Spinal cord (tissue), 10 donors: ENCODE results near the gene SLC51B. TPM values are rescaled to one million over a fixed set of nuclear protein-coding genes. Genes with fewer than 3 reads are reported as not detected.
"Not testable (repeated sequence)": the region's sequence is repeated elsewhere in the genome, so short reads cannot be mapped to it uniquely, and the experiment has no call there.

Source experiments
- DNase-seq, 6 donors: peaks; one replicate each; pipeline versions ENCODE4 v3.0.0 to v3.0.0-alpha.2; 2013 to 2015; ENCODE audit warnings: low spot score in 6 of 6, low read depth in 4 of 6
- H3K27ac ChIP-seq: one replicate; pipeline ENCODE4 v1.5.1; 2013; ENCODE audit warnings: low read depth, low read length, control low read depth
- H3K27me3 ChIP-seq: one replicate; pipeline ENCODE4 v1.6.1; 2013; ENCODE audit warnings: low read length; ENCODE audit not compliant: control insufficient read depth, insufficient read depth
- H3K36me3 ChIP-seq: one replicate; pipeline ENCODE4 v1.6.1; 2013; ENCODE audit warnings: low read length; ENCODE audit not compliant: control insufficient read depth, insufficient read depth
- H3K4me1 ChIP-seq: one replicate; pipeline ENCODE4 v1.6.1; 2013; ENCODE audit warnings: low read length; ENCODE audit not compliant: control insufficient read depth, insufficient read depth
- H3K4me3 ChIP-seq: one replicate; pipeline ENCODE4 v1.5.1; 2013; ENCODE audit warnings: low read depth, low read length, control low read depth
- H3K9me3 ChIP-seq: one replicate; pipeline ENCODE4 v1.6.1; 2013; ENCODE audit warnings: low read length; ENCODE audit not compliant: control insufficient read depth, insufficient read depth
- WGBS: methylation state at CpG from one replicate; pipeline ENCODE4 v1.1.5; 2013; ENCODE audit warnings: missing lambda C conversion rate; ENCODE audit not compliant: insufficient coverage; 5-methylcytosine and 5-hydroxymethylcytosine counted together
- polyA plus RNA-seq, 2 donors: library from polyadenylated mRNA; unstranded; fragments of 120-200 nt; gene quantifications; one replicate each; pipeline ENCODE4 v1.2.1, GENCODE V29; 2013; ENCODE audit not compliant: insufficient read length in 2 of 2
- total RNA-seq, 2 donors: library from RNA; depleted of rRNA in 1 of 2; stranded (reverse); fragments of 120-200 nt in 1 of 2; fragments of >200 nt in 1 of 2; gene quantifications; one replicate each; pipeline versions ENCODE4 v1.2.3 to v1.2.4, GENCODE V29; 2013 to 2014
- donor health status: healthy.

SLC51B gene
- total and polyA plus RNA-seq, 4 donors, result 0.44 to 2.3 (median 1.1) TPM; not detected in 1

DNA sequence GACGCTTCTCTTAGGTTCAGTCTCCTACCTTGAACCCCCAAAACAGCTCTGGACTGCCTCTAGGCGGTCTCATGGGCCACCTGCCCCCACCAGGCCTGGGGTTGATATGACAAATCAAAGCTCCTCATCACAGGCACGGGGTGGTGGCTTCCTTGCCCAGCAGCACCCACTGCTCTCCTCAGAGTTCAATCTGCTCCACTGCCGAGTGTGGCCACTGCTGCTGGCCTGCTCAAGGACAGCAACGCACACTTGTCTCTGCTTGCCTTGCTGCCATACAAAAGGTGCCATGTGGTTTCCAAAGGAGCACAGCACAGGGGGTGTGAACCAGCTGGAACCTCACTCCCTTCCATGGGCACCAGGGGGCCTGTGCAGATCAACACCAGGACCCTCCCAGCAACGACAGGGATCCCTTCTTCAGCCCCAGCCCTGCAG is 41.5 kb downstream of the SLC51B start:
- WGBS, result 68% methylated on average over 6 of the region's 6 CpGs
- Histone ChIP-seq H3K9me3 (no peaks in the 10 kb centered on the region), H3K36me3 (peaks cover 13% of the 10 kb centered on the region), H3K4me1 (peaks cover 73% of the 10 kb centered on the region), H3K27me3 (peaks cover 8% of the 10 kb centered on the region), H3K4me3 (no peak overlapping the region), H3K27ac (no peak overlapping the region)
- no peak for DNase-seq

- Histone ChIP-seq H3K36me3 (peaks cover 13% of the 10 kb centered on the region), H3K4me1 (peaks cover 65% of the 10 kb centered on the region), H3K27me3 (peaks cover 8% of the 10 kb centered on the region), H3K4me3 (no peak overlapping the region), H3K27ac (no peak overlapping the region), H3K9me3 (no peaks in the 10 kb centered on the region)
- 93% methylated on average over 2 of the region's 3 CpGs for WGBS
- no peak for DNase-seq
Observed at GRCh38 chr15:65087411-65087810, 42.2 kb downstream of the SLC51B start.

DNA sequence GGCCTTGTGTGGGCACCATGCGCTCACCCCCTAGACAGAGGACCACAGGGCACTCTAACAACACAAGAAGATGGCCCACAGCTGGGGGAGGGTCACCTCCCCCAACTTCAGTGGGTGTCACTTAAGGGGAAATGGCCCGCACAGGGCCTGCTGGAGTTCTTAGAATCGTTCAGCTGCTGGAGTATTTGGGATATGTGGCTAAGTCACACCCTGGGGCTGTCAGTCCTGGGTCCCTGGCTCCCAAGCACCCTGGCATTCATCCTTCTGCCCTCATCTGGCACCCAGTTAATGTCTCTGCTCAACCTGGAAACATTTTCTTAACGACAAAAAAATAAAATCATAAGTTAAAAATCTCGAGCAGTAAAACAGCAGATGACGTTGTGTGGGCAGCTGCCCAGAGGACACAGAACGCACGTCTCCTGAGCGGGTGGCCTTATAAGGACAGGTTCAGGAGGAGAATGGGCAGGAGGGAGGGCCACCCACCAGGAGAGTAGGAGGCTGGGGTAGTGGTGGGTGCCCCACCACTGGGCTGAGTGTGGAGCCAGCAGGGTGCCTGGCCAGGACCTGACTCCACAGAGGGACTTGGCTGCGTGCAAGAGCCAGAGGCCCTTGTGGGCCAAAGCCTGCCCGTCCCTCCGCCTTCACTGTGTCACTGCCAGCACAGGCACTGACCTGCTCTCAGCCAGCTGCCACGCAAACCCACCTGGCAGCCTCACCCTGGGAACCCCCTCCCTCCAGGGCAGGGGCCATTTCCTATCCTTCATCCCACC is 42.9 kb downstream of the SLC51B start:
- Histone ChIP-seq H3K27ac (no peak overlapping the region), H3K4me1 (peaks cover 64% of the 10 kb centered on the region), H3K36me3 (peaks cover 16% of the 10 kb centered on the region), H3K4me3 (no peak overlapping the region), H3K27me3 (peaks cover 8% of the 10 kb centered on the region), H3K9me3 (no peaks in the 10 kb centered on the region)
- no peak for DNase-seq
- WGBS, result 91% methylated on average over 9 of the region's 13 CpGs

GRCh38 chr15:65088643-65089021 is 43.4 kb downstream of the SLC51B start:
- no peaks in the 10 kb centered on the region for H3K9me3 ChIP-seq
- H3K27ac ChIP-seq, result no peak overlapping the region
- DNase-seq, result no peak
- peaks cover 8% of the 10 kb centered on the region for H3K27me3 ChIP-seq
- 81% methylated on average over 2 of the region's 6 CpGs for WGBS
- peaks cover 64% of the 10 kb centered on the region for H3K4me1 ChIP-seq
- H3K36me3 ChIP-seq, result peaks cover 22% of the 10 kb centered on the region
- H3K4me3 ChIP-seq, result no peak overlapping the region

DNA sequence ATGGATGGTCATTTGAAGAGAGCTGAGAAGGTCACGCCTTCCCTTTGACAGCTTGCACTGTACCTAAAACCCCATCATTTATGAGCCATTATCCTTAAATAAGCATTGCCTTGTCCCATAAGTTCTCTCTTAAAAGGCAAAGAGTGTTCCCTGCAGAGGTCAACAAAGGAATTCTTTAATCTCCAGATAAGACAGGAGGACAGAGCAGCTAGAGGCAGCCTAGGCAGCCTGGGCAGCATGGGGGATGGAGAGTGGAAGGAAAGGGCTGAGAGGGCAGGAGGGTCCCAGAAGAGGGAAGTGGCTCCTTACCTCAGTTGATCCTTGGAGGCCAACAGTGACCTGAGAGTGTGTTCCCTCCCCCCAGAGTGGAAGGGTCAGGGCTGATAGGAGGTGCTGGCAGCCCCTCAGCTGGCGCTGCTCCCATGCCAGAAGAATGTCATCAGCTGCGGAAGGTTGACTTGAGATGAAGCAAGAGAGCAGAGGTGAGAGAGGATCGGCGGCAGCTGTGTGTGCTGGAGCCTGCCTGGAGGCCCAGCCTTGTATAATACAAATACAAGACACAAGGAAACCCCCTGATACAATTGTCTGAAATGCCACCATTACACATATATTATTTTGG is 44.1 kb downstream of the SLC51B start:
- no peak for DNase-seq
- Histone ChIP-seq H3K9me3 (no peaks in the 10 kb centered on the region), H3K4me1 (peaks cover 60% of the 10 kb centered on the region), H3K27ac (no peak overlapping the region), H3K36me3 (peaks cover 27% of the 10 kb centered on the region), H3K27me3 (peaks cover 4% of the 10 kb centered on the region), H3K4me3 (no peak overlapping the region)
- WGBS, result 100% methylated on average over 1 of the region's 5 CpGs

- Histone ChIP-seq H3K36me3 (peaks cover 47% of the 10 kb centered on the region), H3K27ac (no peak overlapping the region), H3K4me3 (no peak overlapping the region), H3K9me3 (no peaks in the 10 kb centered on the region), H3K27me3 (no peaks in the 10 kb centered on the region), H3K4me1 (peaks cover 44% of the 10 kb centered on the region)
- no peak for DNase-seq
- WGBS, result 85% methylated on average over 6 of the region's 12 CpGs
Observed at GRCh38 chr15:65091946-65092770, 47.0 kb downstream of the SLC51B start.

DNA sequence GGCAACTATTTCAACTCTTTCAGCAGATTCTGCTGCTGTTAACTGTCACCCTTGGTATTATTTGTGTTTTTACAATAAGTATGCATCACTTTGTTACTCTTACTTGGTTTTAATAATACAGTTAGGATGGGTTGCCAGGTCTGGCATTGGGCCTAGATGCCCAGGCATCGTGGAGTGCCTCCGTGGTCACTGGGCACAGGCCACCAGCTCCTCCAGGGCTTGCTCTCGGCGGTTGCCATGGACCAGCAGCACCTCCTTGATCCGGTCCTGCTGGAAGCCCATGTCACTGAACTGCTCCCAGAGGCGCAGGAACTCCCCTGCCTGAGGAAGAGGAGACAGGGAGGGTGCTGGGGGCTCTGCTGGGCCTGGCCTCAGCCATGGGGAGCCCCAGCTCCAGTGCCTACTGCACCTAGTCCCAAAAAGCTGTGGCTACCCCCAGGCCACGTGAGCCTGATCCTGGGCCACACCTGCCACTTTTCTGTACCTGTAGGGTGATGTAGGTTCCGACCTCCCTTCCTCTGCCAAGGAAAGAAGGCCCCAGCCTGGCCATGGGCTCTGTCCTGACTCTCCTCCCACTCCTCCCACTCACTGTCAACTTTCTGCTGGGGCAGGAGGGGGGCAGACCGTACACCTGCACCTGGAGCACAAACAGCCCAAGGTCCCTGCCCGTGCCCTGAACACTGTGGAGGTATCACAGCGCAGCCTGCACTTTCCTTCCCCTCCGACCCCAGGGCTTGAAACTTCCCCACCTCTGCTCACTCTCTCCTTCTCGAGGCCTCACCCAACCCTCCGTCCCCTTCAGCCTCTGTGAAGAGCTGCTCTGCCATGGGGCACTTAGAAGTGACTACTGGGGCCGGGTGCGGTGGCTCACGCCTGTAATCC is 48.0 kb downstream of the SLC51B start:
- no peak overlapping the region for H3K27ac ChIP-seq
- no peak overlapping the region for H3K4me3 ChIP-seq
- H3K4me1 ChIP-seq, result peaks cover 34% of the 10 kb centered on the region
- H3K27me3 ChIP-seq, result no peaks in the 10 kb centered on the region
- H3K9me3 ChIP-seq, result no peaks in the 10 kb centered on the region
- peaks cover 56% of the 10 kb centered on the region for H3K36me3 ChIP-seq
- no peak for DNase-seq
- WGBS, result 84% methylated on average over 14 of the region's 17 CpGs

DNA sequence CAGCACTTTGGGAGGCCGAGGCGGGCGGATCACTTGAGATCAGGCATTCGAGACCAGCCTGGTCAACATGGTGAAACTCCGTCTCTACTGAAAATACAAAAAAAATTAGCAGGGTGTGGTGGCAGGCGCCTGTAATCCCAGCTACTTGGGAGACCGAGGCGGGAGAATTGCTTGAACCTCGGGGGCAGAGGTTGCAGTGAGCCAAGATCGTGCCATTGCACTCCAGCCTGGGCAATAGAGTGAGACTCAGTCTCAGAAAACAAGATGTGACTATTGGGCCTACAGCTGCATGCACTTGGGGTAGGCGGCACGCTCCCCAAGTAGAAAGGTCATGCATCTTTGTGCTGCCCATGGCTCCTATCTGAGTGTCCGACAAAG is 48.6 kb downstream of the SLC51B start:
- not testable (repeated sequence) for H3K27me3 ChIP-seq, H3K9me3 ChIP-seq, H3K4me3 ChIP-seq, H3K27ac ChIP-seq, DNase-seq
- WGBS, result 92% methylated on average over 13 of the region's 13 CpGs
- peaks cover 28% of the 10 kb centered on the region for H3K4me1 ChIP-seq
- peaks cover 58% of the 10 kb centered on the region for H3K36me3 ChIP-seq
